Ecto neural progenitor cell (in vitro differentiated cells): ENCODE measurements around the gene TEX29.

ENCODE experiments used
- DNase-seq: peaks from one replicate; pipeline ENCODE4 v3.0.0-alpha.2; 2018; ENCODE audit warnings: low spot score

The TEX29 gene

DNA sequence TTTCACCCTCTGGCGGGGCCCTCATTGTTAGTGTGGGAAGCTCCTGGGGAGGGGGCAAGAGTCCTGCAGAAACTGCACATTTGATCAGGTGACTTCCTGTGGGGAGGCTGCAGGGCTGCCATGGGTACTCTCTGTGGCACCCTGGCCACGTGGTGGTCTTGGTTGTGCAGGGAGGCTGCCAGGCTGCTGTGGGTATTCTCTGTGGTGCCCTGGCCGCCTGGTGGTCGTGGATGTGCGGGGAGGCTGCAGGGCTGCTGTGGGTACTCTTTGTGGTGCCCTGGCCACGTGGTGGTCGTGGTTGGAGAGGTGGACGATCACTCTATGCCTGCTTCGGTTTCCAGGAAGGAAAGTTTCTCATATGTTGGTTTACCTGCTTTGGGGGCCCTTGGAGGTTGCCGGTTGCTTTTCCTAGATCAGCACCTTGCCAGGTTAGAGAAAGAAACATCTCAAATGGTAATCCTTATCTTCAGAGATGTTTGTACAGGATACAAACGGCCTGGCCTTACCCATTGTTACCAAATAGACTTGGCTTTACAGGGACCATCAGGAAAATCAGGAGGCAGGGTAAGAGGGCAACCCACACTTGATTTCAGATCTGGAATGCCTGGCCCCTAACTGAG lies 22.9 kb downstream of the TEX29 start:
- DNase-seq = no peak

DNA sequence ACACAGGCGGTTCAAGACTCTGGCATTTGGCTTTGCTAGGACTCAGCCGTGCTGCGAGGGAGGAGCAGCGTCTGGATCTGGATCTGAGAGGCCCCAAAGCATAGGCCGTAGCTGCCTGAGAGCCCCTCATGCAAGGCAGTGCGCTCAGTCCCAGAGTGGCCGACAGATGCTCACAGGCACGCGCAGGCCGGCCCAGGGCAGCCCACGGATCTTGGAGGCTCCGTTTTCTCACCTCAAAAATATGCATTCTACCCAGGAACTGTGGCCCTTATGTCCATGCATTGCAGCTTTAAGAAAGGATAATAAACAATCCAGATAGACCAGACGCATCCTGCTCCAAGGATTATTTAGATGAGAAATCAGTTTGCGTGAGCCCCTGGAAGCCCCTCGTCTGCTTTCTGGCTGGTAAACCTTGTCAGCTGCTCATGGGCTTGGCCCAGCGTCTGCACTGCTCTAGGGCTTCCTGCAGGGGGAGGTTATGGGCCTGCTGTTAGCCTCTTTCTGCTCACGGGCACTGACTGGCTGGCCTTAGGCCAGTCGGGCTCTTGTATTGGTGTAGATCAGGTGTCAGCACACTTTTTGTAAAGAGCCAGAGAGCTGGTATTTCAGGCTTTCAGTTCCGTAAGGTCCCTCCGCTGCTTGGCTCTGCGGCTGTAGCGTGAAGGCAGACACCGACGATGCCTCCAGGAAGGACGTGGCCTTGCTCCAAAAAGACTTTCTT lies 24.2 kb downstream of the TEX29 start:
- DNase-seq = peak; percentile 84

DNA sequence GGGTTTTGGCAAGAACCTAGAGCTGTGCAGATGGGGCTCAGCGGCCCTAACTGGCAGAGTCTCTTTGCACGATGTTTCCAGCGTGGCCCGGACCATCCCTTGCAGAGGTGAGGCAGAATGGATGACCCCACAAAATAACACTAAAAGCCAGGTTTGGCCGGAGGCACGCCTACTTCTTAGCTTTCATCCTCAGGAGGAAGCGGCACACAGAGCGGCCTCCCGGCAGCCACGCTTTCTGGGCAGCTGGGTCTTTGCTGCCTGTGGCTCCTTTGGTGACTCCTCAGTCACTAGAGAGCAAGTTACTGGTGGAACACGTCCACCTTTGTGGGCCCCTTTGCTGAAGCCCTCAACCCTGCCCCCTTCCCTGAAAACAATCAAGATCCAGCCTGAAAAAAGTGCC lies 25.2 kb downstream of the TEX29 start:
- DNase-seq = no peak

DNA sequence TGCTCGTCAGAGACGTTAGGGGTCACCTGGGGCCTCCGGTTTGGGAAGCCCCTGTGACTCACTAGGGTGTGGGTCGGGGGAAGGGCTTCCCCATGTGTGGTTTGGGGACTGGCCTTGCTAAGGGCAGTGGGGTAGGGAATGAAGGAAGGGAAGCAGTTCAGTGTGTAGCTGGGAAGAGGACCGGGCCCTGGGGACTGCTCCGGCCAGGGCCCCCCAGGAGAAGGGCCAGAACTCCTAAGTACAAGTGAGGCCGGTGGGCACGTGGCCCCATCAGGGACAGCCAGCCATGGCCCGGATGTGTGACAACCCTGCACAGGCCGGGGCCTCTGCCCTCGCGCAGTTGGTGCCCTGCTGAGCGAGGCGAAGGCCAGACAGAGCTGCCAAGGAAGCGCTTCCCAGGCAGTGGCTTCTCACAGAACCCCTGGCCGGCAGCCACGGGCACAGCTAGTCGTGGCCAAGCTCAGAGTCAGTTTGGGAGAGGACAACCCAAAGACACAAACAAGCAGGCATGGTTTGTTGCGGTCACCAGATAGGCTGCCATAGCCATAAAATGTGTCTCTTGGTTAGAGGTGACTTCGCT lies 25.7 kb downstream of the TEX29 start:
- no peak for DNase-seq

DNA sequence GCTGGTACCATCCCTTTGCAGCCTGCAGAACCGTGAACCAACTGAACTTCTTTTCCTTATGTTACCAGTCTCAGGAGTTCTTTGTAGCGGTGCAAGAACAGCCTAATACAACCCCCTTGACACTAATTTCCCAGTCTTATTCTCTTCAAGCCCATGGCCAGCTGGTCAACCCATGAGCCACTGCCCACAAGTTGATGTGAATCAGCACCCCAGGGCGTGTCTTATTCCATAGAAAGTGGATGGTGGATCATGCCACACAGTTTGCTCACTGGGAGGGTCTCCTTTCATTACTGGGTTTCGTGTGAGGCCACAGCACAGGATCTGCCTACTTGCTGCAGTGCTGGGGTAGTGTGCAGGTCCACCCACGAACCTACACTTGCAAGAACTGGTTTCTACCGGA lies 27.0 kb downstream of the TEX29 start:
- no peak for DNase-seq

DNA sequence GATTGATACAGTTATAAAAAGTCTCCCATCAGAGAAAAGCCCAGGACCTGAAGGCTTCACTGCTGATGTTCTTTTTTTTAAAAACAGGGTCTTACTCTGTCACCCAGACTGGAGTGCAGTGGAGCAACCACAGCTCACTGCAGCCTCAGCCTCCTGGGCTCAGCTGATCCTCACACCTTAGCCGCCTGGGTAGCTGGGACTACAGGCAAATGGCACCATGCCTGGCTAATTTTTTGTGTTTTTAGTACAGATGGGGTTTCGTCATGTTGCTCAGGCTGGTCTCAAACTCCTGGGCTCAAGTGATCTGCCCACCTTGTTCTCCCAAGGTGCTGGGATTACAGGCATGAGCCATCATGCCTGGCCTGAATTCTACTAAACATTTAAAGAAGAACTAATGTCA lies 33.1 kb downstream of the TEX29 start:
- DNase-seq = no peak

DNA sequence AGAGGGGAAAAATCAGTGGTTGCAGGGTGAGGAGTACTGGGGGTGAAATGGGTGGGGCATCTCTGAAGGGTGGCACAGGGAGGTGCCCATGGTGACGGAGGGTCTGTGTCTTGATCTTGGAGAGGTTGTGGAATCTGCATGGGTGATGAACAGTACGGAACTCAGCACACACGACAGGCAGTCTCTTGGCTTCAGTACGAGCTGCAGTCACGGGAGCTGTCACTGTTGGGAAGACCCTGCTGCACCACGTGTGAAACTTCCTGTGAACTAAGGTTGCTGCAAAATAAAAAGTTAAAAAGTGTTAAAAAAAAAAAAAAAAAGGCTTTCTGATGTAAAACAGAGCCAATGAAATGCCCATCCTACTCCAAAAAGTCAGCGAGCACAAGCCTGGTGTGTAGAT lies 34.3 kb downstream of the TEX29 start:
- no peak for DNase-seq

DNA sequence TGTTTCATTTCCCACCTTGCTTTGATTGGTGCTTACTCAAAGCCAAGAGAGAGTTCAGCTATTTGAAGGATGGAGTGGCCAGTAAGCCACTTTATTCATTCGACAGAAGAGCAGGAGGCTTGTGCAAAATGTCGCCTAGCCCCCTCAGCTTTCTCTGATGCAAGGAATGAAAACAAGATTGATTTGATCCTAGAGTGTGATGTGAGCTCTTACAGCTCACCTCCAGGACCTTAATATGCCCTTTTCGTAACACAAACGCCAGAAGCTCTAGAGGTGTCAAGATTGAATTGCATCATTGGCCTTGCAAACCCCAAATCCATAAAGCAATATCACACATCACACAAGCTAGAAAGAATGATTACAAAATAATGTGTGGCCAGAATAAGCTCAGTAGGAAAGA lies 36.4 kb downstream of the TEX29 start:
- no peak for DNase-seq

DNA sequence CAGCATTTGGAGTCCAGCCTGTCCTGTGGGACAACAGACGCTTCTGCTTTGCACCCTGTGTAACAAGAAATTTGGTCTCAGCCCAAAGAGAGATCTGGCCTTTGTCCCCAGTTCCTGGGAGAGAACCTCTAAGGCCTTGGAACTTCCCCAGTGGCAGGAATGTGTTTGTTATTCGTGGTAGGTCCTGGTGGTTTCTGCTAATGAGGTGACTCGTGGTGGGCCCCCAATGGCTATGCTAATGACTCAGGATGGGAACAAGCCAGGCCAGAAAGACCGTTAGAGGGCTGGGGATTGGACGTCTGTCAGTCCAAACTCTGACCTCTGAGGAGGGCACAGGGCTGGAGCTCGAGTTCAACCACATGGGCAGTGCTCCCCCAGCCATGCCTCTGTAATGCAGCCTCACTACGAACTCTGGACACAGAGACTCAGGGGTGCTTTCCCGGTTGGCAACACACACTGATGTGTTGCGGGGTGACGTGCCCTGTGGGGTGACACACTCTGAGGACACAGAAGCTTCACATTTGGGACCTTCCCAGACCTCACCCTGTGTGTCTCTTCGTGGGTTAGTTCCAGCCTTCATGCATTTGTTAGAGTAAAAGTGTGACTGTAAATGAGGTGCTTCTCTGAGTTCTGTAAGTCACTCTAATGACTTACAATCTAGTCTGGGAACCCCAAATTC lies 38.9 kb downstream of the TEX29 start:
- DNase-seq = no peak

DNA sequence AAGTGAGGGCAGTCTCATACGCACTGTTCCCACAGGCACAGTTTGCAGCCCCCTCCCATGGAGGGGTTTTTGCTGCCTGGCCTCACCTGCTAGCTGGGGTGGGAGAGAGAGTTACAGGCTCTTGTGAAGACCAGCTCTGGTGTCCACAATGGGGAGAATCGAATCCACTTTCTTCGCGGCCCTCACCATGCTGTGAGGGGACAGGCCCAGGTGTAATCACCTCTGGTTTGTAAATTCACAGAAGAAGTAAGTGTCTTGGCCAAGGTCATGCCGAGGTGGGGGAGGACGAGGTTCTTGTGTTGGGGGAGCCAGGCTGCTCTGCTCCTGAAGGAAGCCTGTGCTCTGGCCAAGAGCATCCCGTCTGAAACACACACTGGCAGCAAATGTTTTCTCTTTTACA lies 39.5 kb downstream of the TEX29 start:
- no peak for DNase-seq

DNA sequence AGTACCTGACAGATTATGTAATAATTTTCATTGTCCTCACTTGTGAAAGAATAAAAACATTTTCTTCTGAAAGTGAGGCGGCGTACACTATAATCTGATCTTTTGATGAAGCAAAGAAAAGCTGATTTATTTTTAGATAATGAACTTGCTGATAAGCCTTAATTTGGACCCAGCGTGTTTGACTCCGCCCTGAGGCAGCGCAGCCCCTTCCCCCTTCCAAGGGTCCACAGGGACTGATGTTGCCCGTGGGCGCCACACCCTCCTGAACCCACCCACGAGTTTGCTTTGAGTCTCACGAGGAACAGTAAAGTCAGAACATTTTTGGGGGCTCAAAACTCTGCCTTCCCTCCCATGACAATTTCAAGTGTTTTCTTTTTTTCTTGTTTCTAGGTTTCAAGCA lies 40.0 kb downstream of the TEX29 start:
- DNase-seq = no peak

DNA sequence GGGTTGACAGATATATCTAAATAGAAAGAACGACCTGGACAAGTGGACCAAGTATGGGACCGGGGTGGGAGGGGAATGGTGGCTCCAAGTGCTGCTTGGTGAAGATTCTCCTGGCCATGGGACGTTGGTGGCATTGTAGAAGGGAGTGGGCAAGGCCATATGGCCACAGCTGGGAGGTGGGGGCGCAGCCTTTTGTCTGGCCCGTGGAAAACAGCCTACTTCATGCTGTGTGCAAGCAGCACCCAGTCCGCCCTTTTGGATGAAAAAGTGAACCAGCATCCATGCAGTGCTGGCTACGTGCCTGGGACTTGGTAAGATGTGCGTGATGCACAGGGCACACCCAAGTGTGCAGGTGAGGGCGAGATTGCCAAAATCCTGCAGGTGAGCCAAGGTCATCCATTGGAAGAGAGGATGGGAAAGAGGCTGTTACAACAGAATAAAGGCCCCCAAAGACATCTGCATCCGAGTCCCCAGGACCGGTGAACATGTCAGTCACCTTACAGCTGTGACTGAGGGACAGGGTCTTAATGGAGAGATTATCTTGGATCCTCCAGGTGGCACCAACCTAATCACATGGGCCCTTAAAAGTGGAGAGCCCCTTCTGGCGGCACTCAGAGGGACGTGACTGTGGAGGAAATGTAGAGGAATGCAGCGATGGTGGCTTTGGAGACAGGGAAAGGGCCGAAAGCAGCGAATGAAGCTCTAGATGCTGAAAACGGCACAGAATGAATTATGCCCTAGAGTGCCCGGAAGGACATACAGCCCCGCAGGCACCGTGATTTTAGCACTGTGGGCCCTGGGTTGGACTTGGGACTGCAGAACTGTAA lies 40.8 kb downstream of the TEX29 start:
- DNase-seq = no peak

DNA sequence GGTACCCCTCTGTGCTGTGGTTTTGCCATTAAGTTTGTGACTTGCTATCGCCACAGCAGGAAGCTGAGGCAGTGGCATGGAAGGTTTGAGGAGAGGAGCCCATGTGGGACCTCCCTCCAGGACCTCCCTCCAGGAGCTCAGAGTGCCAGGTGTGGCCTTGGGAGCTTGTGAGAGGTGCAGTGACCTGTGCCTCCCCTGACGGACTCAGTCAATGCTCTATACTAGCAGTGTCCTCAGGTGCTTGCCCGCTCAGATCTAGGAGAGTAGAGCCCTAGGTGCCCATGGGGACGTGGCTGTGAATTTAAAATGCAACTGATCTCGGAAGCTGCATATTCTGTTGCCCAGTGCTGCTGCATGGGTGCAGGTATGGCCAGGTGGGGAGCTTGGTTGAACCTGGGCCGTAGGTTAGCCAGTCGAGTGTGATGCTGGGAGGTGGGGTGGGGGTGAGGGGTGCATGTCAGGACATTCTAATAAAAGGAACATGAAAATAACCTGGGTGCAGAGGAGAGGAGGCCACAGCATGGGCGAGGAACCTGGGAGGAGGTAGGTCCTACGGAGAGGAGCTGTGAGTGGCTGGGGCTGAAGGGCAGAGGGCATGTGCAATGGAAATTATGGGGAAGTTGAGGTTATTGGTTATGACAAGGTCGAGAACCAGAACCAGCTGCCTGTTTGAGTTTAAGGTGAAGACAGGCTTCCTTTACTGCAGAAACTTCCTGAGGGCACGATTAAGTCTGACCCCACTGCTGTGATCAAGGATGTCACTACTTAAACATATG lies 41.6 kb downstream of the TEX29 start:
- DNase-seq = no peak

DNA sequence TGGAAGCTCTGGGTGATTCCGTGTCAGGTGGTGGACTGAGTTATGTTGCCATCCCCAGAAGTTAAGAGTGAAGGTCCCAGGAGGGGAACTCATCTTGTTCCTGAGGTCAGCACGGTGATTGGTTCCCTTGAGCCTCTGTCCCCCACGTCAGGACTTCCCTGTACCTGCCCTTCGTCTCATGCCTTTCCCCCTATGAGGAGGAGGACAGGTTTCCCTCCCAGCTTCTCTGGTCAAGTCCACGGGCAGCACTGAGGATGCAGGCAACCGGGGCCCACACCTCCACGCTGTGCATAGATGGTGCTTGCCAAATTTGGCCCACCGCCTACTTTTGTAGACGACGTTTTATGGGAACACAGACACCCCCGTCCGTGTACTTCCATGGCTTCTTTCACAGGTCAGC lies 42.7 kb downstream of the TEX29 start:
- no peak for DNase-seq

DNA sequence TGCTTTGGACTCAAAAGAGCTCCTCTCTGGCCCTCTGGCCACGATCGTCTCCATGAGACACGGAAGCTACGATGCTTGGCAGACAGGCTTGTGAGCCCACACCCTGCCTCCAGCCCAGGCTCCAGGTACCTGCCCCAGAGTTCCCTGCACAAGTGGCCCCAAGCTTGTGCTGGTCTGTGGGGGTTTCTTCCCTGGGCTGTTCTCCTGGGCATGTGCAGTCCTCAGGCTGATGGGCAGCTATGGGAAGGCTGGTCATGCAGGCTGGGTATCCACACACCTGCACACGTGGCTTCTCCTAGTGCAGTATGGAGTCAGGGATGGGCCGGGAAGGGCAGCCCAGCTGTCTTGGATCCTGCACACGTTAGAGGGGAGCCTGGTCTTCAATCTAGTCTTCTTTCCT lies 43.1 kb downstream of the TEX29 start:
- no peak for DNase-seq

DNA sequence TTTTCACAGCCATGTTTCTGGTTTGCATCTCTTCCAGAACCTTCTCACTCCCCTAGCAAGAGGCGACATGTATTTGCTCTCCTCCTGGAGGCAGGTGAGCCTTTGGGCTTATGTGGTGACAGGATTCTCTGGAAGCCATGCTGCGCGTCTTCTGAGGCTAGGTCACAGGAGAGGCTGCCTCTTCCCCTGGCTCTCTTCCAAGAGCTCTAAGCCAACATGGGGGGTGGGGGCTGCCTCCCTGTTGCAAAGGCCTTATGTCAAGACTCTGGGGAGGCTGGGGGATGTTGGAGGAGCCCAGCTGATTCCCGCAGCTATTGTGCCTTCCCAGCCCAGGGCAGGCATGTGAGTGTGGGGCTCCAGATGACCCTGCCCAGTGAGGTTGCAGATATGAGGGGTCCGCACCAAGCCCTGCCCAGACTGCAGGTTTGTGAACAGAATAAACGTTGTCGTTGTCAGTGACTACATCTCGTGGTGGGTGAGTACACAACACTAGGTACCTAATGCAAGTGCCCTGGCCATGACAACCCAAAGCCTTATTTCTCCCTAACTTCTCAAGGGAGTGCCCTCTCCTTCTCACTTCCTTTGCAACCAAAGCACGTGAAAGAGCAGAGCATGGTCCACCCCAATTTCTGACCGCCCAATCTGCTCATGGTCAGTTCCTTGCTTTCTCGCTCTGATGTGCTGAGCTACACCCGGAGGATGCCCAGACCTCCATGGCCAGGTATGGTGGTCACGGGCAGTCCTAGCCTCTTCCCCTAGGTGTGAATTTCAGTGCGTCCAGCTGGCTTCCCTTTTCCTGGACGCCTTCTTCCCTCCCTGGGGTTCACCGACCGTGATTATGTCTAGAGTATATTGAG lies 44.9 kb downstream of the TEX29 start:
- DNase-seq = no peak

DNA sequence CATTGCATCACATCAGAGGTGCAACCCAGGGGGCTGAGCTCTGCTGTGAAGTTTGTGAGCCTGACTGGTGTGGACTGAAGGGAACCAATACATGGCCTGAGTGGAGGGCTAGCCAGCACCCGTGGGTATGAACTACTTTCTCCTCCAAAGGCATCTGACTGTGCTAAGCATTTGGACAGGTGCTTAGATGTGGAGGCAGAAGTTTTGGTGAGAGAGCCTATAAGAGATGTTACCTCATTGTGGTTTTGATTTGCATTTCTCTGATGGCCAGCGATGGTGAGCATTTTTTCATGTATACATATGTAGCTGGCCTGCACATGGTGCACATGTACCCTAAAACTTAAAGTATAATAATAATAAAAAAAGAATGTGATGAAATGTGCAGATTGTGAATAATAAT lies 46.9 kb downstream of the TEX29 start:
- DNase-seq = no peak

DNA sequence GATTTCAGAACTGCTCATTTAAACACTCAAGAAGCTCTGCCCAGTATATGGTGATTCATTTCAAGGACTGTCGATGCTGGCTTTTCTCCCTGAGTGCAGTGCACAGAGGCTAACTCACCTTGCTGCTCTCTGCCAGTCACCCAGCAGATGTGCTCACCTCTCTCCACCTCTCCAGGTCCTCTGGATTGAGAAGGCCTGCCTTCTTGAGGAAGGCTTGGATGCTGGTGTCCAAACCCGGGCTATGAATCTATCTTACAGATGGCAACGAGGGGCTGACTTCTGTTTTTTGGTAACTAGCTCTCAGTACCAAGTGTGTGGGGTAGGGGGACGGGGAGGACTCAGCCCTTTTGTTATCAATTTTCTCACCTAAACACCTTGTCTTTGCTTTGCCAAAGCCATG lies 47.6 kb downstream of the TEX29 start:
- DNase-seq = no peak

DNA sequence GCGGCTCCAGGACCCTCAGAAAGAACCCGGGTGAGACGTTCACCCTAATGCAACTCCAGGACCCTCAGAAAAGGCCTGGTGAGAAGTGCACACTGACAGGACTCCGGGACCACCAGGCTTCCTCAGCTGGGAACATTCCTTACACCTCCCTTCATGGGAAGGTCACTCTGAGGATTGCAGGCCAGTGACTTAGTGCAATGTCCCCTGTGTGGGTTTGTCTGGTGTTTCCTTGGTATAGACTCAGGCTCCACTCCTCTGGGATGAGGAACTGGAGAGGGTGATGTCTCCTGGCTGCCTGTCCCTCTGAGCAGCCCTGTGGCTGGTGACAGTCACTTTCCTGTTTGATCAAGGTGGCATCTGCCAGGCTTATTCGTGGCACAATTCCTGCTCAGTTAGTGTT lies 49.7 kb downstream of the TEX29 start:
- no peak for DNase-seq
